ENCODE results near the gene HSPB7.
"Not testable (repeated sequence)": the region's sequence is repeated elsewhere in the genome, so short reads cannot be mapped to it uniquely, and the experiment has no call there.

HSPB7 gene

GRCh38 chr1:16061266-16061665 is 43.4 kb upstream of the HSPB7 start:
- H3K27me3 ChIP-seq, result no peaks in the 10 kb centered on the region
- no peaks in the 10 kb centered on the region for H3K9me3 ChIP-seq
- H3K36me3 ChIP-seq, result no peaks in the 10 kb centered on the region
- H3K4me3 ChIP-seq, result no peak overlapping the region
- H3K27ac ChIP-seq, result no peak overlapping the region
- H3K9ac ChIP-seq, result no peak overlapping the region
- peaks cover 34% of the 10 kb centered on the region for H3K4me1 ChIP-seq
- no peak overlapping the region for H3K4me2 ChIP-seq
- no peaks in the 10 kb centered on the region for H4K20me1 ChIP-seq
- no peak for TF ChIP-seq Cebpa-rat (IDR thresholded peaks at IDR 0.05)

- H3K36me3 ChIP-seq, H3K27ac ChIP-seq, H3K9me3 ChIP-seq, H3K27me3 ChIP-seq, H3K4me2 ChIP-seq, H3K4me3 ChIP-seq, H4K20me1 ChIP-seq, H3K9ac ChIP-seq: not testable (repeated sequence)
- H3K4me1 ChIP-seq, result peaks cover 35% of the 10 kb centered on the region
Measured at GRCh38 chr1:16058394-16059120, 40.7 kb upstream of the HSPB7 start.

DNA sequence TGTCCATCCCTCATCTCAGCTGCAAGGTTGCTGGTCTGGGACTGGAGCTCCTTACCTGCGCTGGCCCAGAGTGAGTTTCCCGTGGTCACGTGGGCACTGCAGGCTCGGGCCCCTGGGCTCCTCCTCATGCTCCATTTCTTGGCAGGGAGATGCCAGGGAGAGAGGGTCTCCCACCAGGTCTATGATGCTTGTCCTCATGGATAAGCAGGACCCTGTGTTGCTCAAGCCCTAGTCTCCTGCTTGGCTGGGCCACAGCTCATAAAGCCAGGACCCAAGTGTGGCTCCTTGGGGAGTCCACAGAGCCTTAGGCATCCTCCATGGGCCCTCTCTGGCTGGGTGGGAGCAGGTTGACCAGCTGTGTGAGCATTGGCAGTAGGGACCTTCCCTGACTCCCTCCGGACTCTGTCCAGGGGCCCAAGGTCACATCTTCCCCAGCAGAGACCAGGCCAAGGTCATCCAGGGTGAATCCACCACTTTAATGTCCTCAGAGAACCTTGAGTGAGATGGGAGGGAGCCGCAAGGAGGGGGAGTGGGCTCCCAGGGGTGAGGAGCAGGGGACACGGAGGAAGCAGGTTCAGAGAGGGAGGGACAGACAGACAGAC is 39.6 kb upstream of the HSPB7 start:
- not testable (repeated sequence) for H3K4me3 ChIP-seq, H3K27me3 ChIP-seq, H3K4me2 ChIP-seq, H3K9me3 ChIP-seq, H3K36me3 ChIP-seq, H3K27ac ChIP-seq, H4K20me1 ChIP-seq, H3K9ac ChIP-seq
- H3K4me1 ChIP-seq, result peaks cover 30% of the 10 kb centered on the region

DNA sequence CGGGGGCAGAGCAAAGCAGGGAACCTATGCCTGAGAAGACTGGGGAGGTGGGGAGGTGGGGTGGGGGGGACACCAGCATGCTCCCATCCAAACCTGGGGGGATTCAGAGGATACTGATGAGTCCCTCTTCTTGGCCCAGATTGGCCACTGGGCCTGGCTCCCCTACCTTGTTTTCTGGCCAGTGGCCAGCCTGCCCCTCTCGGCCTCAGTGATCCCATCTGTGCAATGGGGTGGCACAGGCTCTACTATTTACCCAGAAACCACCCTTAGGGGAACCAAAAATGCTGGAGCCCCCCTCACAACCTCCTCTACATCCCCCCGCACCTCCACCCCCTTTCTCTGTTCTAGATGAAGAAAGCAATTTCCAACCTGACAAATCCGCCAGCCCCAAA is 38.7 kb upstream of the HSPB7 start:
- 0 out of 2 replicates have a peak overlapping the region, but pooled peaks have one; percentile 60 for H3K4me2 ChIP-seq
- not testable (repeated sequence) for H3K4me3 ChIP-seq, H3K27me3 ChIP-seq, H4K20me1 ChIP-seq, H3K9ac ChIP-seq, H3K27ac ChIP-seq, H3K9me3 ChIP-seq, H3K36me3 ChIP-seq
- H3K4me1 ChIP-seq, result peaks cover 30% of the 10 kb centered on the region

- Histone ChIP-seq H3K27ac (no peak overlapping the region), H3K27me3 (no peaks in the 10 kb centered on the region), H3K36me3 (no peaks in the 10 kb centered on the region), H4K20me1 (no peaks in the 10 kb centered on the region), H3K9me3 (no peaks in the 10 kb centered on the region), H3K4me2 (peak overlapping the region; percentile 60), H3K4me1 (peaks cover 25% of the 10 kb centered on the region), H3K9ac (no peak overlapping the region), H3K4me3 (no peak overlapping the region)
- TF ChIP-seq Cebpa-rat (IDR thresholded peaks at IDR 0.05), result no peak
Measured at GRCh38 chr1:16055613-16056520, 38.0 kb upstream of the HSPB7 start.

GRCh38 chr1:16054598-16055540 is 37.0 kb upstream of the HSPB7 start:
- no peaks in the 10 kb centered on the region for H3K27me3 ChIP-seq
- no peak for TF ChIP-seq Cebpa-rat (IDR thresholded peaks at IDR 0.05)
- H3K27ac ChIP-seq, result no peak overlapping the region
- no peaks in the 10 kb centered on the region for H3K9me3 ChIP-seq
- H3K4me2 ChIP-seq, result peak overlapping the region; percentile 60; the same call in 1 of the 2 replicates
- H4K20me1 ChIP-seq, result no peaks in the 10 kb centered on the region
- H3K9ac ChIP-seq, result no peak overlapping the region
- H3K4me1 ChIP-seq, result peaks cover 25% of the 10 kb centered on the region
- H3K4me3 ChIP-seq, result no peak overlapping the region
- H3K36me3 ChIP-seq, result no peaks in the 10 kb centered on the region

DNA sequence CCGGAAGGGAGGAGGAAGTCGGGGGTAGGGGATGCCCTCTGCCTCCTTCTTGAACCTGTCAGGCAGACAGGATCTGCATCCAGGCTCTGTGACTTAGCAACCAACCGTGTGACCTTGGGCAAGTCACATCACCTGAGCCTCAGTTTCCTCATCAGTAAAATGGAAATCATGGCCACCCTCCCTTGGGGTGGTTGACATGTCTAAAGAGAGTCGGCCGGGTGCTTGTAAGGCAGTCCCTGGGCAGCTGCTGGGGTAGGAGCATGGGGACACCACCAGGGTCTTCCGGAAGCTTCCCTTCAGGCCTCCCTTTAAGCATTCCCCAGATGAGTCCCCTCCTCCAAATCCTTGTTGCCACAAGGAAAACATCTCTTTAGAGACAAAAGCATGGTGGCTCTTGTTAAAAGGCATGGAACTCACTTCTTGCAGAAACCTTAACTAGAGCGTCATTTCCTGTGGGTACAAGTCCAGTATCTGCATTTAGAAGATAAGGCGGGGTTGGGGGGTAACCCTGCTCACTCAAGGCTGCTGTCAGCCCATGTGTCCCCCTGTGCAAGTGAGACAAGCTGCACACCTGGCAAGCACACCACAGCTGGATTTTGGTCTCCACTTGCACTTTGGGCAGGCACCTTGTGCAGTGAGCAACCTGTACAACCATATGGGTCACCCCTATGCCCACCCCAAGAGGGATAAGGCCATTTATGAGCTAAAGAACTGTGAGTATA is 36.1 kb upstream of the HSPB7 start:
- 0 out of 2 replicates have a peak overlapping the region, but pooled peaks have one; percentile 30 for H3K4me2 ChIP-seq
- H3K9ac ChIP-seq, result no peak overlapping the region
- no peaks in the 10 kb centered on the region for H3K27me3 ChIP-seq
- TF ChIP-seq Cebpa-rat (IDR thresholded peaks at IDR 0.05), result no peak
- no peak overlapping the region for H3K4me3 ChIP-seq
- no peaks in the 10 kb centered on the region for H4K20me1 ChIP-seq
- no peak overlapping the region for H3K27ac ChIP-seq
- H3K9me3 ChIP-seq, result no peaks in the 10 kb centered on the region
- H3K36me3 ChIP-seq, result no peaks in the 10 kb centered on the region
- H3K4me1 ChIP-seq, result peaks cover 28% of the 10 kb centered on the region

GRCh38 chr1:16051949-16052348 is 34.1 kb upstream of the HSPB7 start:
- H3K9me3 ChIP-seq, H3K27ac ChIP-seq, H3K9ac ChIP-seq, H4K20me1 ChIP-seq, H3K27me3 ChIP-seq, H3K4me3 ChIP-seq, H3K4me2 ChIP-seq, H3K36me3 ChIP-seq: not testable (repeated sequence)
- peaks cover 32% of the 10 kb centered on the region for H3K4me1 ChIP-seq

- Histone ChIP-seq H3K4me3 (no peak overlapping the region), H3K36me3 (no peaks in the 10 kb centered on the region), H3K9ac (no peak overlapping the region), H3K4me1 (peaks cover 29% of the 10 kb centered on the region), H3K27me3 (no peaks in the 10 kb centered on the region), H3K4me2 (no peak overlapping the region), H3K27ac (no peak overlapping the region), H4K20me1 (no peaks in the 10 kb centered on the region), H3K9me3 (no peaks in the 10 kb centered on the region)
- TF ChIP-seq Cebpa-rat (IDR thresholded peaks at IDR 0.05), result no peak
Measured at GRCh38 chr1:16051039-16051438, 33.2 kb upstream of the HSPB7 start.
